HuH-7.5 (cell line): ENCODE data around the gene HOXC5.
"Not testable (repeated sequence)": the region's sequence is repeated elsewhere in the genome, so short reads cannot be mapped to it uniquely, and the experiment has no call there.

Experiments
- DNase-seq: peaks from one replicate; pipeline ENCODE4 v3.0.0; 2011; ENCODE audit warnings: low spot score

HOXC5 gene

GRCh38 chr12:54033980-54034784 is 1.3 kb downstream of the HOXC5 start:
- peak; percentile 77 for DNase-seq

- no peak for DNase-seq
Observed at GRCh38 chr12:54034785-54035310, 2.0 kb downstream of the HOXC5 start.

- DNase-seq: no peak
Observed at GRCh38 chr12:54035568-54036264, 2.9 kb downstream of the HOXC5 start.

- no peak for DNase-seq
Observed at GRCh38 chr12:54036620-54037359, 3.9 kb downstream of the HOXC5 start.

- no peak for DNase-seq
Observed at GRCh38 chr12:54037360-54038283, 4.8 kb downstream of the HOXC5 start.

GRCh38 chr12:54038284-54038870 is 5.5 kb downstream of the HOXC5 start:
- no peak for DNase-seq

GRCh38 chr12:54038871-54039414 is 6.1 kb downstream of the HOXC5 start:
- no peak for DNase-seq

- DNase-seq: no peak
Observed at GRCh38 chr12:54039417-54040147, 6.7 kb downstream of the HOXC5 start.

GRCh38 chr12:54040148-54040494 is 7.3 kb downstream of the HOXC5 start:
- no peak for DNase-seq

- no peak for DNase-seq
Observed at GRCh38 chr12:54040648-54041047, 7.8 kb downstream of the HOXC5 start.

- no peak for DNase-seq
Observed at GRCh38 chr12:54041097-54041690, 8.3 kb downstream of the HOXC5 start.

- not testable (repeated sequence) for DNase-seq
Observed at GRCh38 chr12:54042033-54042432, 9.2 kb downstream of the HOXC5 start.

GRCh38 chr12:54042970-54043853 is 10.4 kb downstream of the HOXC5 start:
- no peak for DNase-seq

- no peak for DNase-seq
Observed at GRCh38 chr12:54044425-54045103, 11.7 kb downstream of the HOXC5 start.

GRCh38 chr12:54045401-54045800 is 12.6 kb downstream of the HOXC5 start:
- DNase-seq: no peak

- no peak for DNase-seq
Observed at GRCh38 chr12:54045868-54046521, 13.1 kb downstream of the HOXC5 start.

- DNase-seq: no peak
Observed at GRCh38 chr12:54046809-54047159, 13.9 kb downstream of the HOXC5 start.
